Neuron (in vitro differentiated cells): ENCODE results near the gene ARHGEF7.
"Not testable (repeated sequence)": the region's sequence is repeated elsewhere in the genome, so short reads cannot be mapped to it uniquely, and the experiment has no call there.

Source experiments
- H2AFZ ChIP-seq: one replicate; pipeline ENCODE4 v1.6.1; 2013; ENCODE audit warnings: low read depth, mild to moderate bottlenecking, inconsistent platforms, low read length, moderate library complexity
- H3K27me3 ChIP-seq: one replicate; pipeline ENCODE4 v1.6.1; 2013; ENCODE audit warnings: low read length; ENCODE audit not compliant: insufficient read depth
- H3K36me3 ChIP-seq: one replicate; pipeline ENCODE4 v1.6.1; 2013; ENCODE audit warnings: low read length; ENCODE audit not compliant: insufficient read depth
- H3K4me1 ChIP-seq: one replicate; pipeline ENCODE4 v1.6.1; 2013; ENCODE audit warnings: low read length; ENCODE audit not compliant: insufficient read depth
- H3K4me3 ChIP-seq: 2 replicates; pipeline ENCODE4 v1.5.1; 2013; ENCODE audit warnings: mild to moderate bottlenecking, low read length, moderate library complexity
- H3K9me3 ChIP-seq: one replicate; pipeline ENCODE4 v1.6.1; 2013; ENCODE audit warnings: low read length

Gene ARHGEF7

DNA sequence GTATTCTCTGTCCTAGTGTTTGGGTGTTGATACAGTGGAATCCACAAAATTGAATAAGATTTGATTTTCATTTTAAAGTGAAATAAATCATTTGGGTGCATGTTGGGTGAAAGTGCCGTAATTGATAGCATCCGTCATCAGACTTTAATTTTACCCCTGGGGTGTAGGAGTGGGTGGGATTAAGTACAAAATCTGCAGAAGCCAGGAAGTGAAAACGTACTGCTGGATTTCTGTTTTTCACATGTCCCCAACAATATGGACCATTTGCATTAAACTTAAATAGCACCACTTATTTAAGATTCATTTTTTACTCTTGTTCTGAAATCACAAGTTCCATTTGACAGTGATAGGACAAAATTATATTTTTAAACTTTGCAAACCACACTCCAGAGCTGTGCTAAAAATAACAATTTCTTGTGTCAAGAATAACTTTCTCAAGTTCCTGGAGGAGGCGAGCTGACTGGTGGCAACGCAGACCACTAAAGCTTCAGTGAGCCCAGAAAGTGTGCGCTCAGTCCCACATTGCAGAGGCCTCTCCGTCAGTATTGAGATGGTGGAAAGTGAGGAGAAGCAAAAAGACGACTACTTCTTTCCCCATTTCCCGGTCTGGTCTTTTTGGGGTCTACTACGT is 71.3 kb downstream of the ARHGEF7 start:
- Histone ChIP-seq H3K36me3 (no peaks in the 10 kb centered on the region), H3K27me3 (no peaks in the 10 kb centered on the region), H3K9me3 (peaks cover 2% of the 10 kb centered on the region), H2AFZ (no peak overlapping the region), H3K4me1 (peaks cover 17% of the 10 kb centered on the region), H3K4me3 (no peak overlapping the region)

GRCh38 chr13:111187960-111188541 is 72.9 kb downstream of the ARHGEF7 start:
- H3K9me3 ChIP-seq: no peaks in the 10 kb centered on the region
- H3K36me3 ChIP-seq: no peaks in the 10 kb centered on the region
- peaks cover 17% of the 10 kb centered on the region for H3K4me1 ChIP-seq
- no peak overlapping the region for H2AFZ ChIP-seq
- H3K4me3 ChIP-seq: no peak overlapping the region
- no peaks in the 10 kb centered on the region for H3K27me3 ChIP-seq

GRCh38 chr13:111189064-111189505 is 74.0 kb downstream of the ARHGEF7 start:
- not testable (repeated sequence) for H3K4me3 ChIP-seq, H2AFZ ChIP-seq, H3K9me3 ChIP-seq, H3K27me3 ChIP-seq, H3K36me3 ChIP-seq
- peaks cover 17% of the 10 kb centered on the region for H3K4me1 ChIP-seq

DNA sequence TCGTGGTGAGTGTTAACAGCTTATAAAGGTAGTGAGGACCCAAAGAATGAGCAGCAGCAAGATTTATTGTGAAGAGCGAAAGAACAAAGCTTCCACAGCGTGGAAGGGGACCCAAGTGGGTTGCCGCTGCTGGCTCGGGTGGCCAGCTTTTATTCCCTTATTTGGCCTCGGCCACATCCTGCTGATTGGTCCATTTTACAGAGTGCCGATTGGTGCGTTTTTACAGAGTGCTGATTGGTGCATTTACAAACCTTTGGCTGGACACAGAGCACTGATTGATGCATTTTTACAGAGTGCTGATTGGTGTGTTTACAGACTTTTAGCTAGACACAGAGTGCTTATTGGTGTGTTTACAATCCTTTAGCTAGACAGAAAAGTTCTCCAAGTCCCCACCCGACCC is 74.4 kb downstream of the ARHGEF7 start:
- H3K27me3 ChIP-seq, H3K36me3 ChIP-seq, H3K4me3 ChIP-seq, H2AFZ ChIP-seq, H3K9me3 ChIP-seq: not testable (repeated sequence)
- peaks cover 17% of the 10 kb centered on the region for H3K4me1 ChIP-seq

DNA sequence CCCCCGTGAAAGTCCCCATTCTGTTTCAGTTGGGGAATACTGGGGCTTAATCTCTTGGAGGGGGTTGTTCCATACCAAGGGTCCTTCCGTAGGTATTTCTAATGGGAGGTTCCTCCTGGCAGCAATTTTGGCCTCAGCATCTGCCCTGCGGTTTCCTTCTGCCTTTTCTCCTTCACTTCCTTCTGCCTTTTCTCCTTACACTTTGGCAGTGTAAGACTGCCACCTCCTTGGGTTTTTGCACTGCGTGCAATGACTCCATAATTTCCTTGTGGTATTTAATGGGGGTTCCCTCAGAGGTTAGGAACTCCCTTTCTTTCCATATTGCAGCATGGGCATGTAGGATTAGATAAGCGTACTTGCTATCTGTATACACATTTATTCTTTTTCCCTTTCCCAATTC is 78.1 kb downstream of the ARHGEF7 start:
- H3K36me3 ChIP-seq, H3K9me3 ChIP-seq, H3K27me3 ChIP-seq, H3K4me1 ChIP-seq, H2AFZ ChIP-seq, H3K4me3 ChIP-seq: not testable (repeated sequence)

GRCh38 chr13:111194651-111195050 is 79.5 kb downstream of the ARHGEF7 start:
- H3K27me3 ChIP-seq, H3K4me1 ChIP-seq, H3K36me3 ChIP-seq, H2AFZ ChIP-seq, H3K4me3 ChIP-seq, H3K9me3 ChIP-seq: not testable (repeated sequence)

DNA sequence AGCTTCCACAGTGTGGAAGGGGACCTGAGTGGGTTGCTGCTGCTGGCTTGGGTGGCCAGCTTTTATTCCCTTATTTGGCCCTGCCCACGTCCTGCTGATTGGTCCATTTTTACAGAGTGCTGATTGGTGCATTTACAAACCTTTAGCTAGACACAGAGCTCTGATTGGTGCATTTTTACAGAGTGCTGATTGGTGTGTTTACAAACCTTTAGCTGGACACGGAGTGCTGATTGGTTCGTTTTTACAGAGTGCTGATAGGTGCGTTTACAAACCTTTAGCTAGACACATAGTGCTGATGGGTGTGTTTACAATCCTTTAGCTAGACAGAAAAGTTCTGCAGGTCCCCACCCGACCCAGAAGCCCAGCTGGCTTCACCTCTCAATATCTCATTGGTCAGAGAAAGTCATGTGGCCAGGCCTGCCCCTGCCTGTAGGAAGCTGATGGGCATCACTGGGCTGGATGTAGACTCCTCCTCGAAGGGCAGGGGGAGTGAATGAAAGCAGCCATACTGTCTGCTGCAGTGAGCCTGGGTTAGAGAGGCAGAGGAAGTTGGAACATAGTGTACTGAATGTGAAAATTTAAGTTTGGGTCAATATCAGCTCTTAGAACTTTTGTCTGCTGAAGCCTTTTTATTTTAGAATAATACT is 83.7 kb downstream of the ARHGEF7 start:
- not testable (repeated sequence) for H3K36me3 ChIP-seq, H3K27me3 ChIP-seq, H2AFZ ChIP-seq, H3K4me3 ChIP-seq
- H3K9me3 ChIP-seq: peaks cover 11% of the 10 kb centered on the region
- H3K4me1 ChIP-seq: peaks cover 22% of the 10 kb centered on the region

- H3K4me3 ChIP-seq: no peak overlapping the region
- H3K27me3 ChIP-seq: no peaks in the 10 kb centered on the region
- peaks cover 9% of the 10 kb centered on the region for H3K9me3 ChIP-seq
- H3K4me1 ChIP-seq: peaks cover 31% of the 10 kb centered on the region
- no peak overlapping the region for H2AFZ ChIP-seq
- H3K36me3 ChIP-seq: peaks cover 8% of the 10 kb centered on the region
Observed at GRCh38 chr13:111201304-111201940, 86.3 kb downstream of the ARHGEF7 start.

DNA sequence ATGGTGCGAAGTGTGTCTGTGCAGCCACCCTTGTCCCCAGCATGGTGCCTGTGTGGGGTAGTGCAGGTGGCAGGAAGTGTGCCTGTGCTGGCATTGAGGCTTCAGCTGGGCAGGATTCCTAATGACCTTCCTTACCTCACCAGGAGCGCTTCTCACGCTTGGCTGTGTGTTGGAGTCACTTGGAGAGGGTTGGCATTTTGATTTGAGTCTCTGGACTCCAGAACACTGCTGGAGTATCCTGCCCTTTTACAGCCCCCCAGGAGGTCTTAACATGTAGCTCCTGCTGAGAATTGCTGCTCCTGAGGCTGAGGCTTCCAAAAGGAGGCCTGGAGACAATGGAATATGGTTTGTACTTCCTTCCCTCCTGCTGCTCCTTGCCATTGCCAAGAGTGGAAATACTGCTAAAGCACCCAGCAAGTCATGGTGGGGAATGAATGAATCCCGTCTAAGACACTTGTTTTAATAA is 87.1 kb downstream of the ARHGEF7 start:
- no peak overlapping the region for H3K4me3 ChIP-seq

DNA sequence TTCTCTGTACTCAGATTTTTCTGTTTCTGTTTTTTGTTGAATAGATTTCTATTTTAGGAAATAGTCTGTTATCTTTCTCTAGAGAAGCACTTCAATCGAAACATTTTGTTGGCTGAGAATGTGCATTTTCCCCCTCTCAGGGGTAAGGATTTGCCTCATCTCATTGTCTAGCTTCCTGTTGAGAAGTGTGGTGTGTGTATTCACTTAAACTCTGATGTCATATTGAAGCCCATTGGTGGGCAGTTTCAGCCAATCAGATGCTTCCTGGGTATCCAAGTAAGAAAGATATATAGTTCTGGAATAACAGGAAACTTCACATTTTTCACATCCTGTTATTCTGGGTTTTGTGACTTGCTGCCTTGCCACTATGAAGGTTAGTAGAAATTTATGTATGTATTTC is 87.6 kb downstream of the ARHGEF7 start:
- no peak overlapping the region for H3K4me3 ChIP-seq
- peaks cover 31% of the 10 kb centered on the region for H3K4me1 ChIP-seq
- no peaks in the 10 kb centered on the region for H3K27me3 ChIP-seq
- no peak overlapping the region for H2AFZ ChIP-seq
- peaks cover 6% of the 10 kb centered on the region for H3K9me3 ChIP-seq
- H3K36me3 ChIP-seq: peaks cover 3% of the 10 kb centered on the region

More for the DNA sequence above, 87.1 kb downstream of the ARHGEF7 start:
- H3K4me1 ChIP-seq: peaks cover 31% of the 10 kb centered on the region
- H2AFZ ChIP-seq: no peak overlapping the region
- peaks cover 7% of the 10 kb centered on the region for H3K9me3 ChIP-seq
- H3K36me3 ChIP-seq: peaks cover 3% of the 10 kb centered on the region
- no peaks in the 10 kb centered on the region for H3K27me3 ChIP-seq

GRCh38 chr13:111203736-111204389 is 88.8 kb downstream of the ARHGEF7 start:
- H3K9me3 ChIP-seq: peaks cover 6% of the 10 kb centered on the region
- H2AFZ ChIP-seq: no peak overlapping the region
- H3K4me1 ChIP-seq: peaks cover 31% of the 10 kb centered on the region
- peaks cover 3% of the 10 kb centered on the region for H3K36me3 ChIP-seq
- H3K4me3 ChIP-seq: no peak overlapping the region
- H3K27me3 ChIP-seq: no peaks in the 10 kb centered on the region

GRCh38 chr13:111204438-111205177 is 89.5 kb downstream of the ARHGEF7 start:
- H3K36me3 ChIP-seq: peaks cover 3% of the 10 kb centered on the region
- H3K4me1 ChIP-seq: peaks cover 31% of the 10 kb centered on the region
- H3K27me3 ChIP-seq: no peaks in the 10 kb centered on the region
- H3K9me3 ChIP-seq: peaks cover 6% of the 10 kb centered on the region
- H3K4me3 ChIP-seq: no peak overlapping the region
- no peak overlapping the region for H2AFZ ChIP-seq
